ENCODE results near the gene POPDC2.

Gene POPDC2

GRCh38 chr3:119630128-119630879 is 30.1 kb downstream of the POPDC2 start:
- no peak for TF ChIP-seq CTCF (conservative IDR thresholded peaks at IDR 0.05)
- H3K27ac ChIP-seq = no peak overlapping the region

- no peak overlapping the region for H3K27ac ChIP-seq
- TF ChIP-seq CTCF (conservative IDR thresholded peaks at IDR 0.05) = no peak
These were observed 31.5 kb downstream of the POPDC2 start for GRCh38 chr3:119628816-119629445.

- H3K27ac ChIP-seq = no peak overlapping the region
- no peak for TF ChIP-seq CTCF (conservative IDR thresholded peaks at IDR 0.05)
These were observed 32.0 kb downstream of the POPDC2 start for GRCh38 chr3:119628390-119628789.

- no peak for TF ChIP-seq CTCF (conservative IDR thresholded peaks at IDR 0.05)
- no peak overlapping the region for H3K27ac ChIP-seq
These were observed 32.9 kb downstream of the POPDC2 start for GRCh38 chr3:119627461-119627860.

GRCh38 chr3:119626196-119626595 is 34.2 kb downstream of the POPDC2 start:
- TF ChIP-seq CTCF (conservative IDR thresholded peaks at IDR 0.05) = no peak
- H3K27ac ChIP-seq = no peak overlapping the region

GRCh38 chr3:119625451-119626153 is 34.8 kb downstream of the POPDC2 start:
- no peak overlapping the region for H3K27ac ChIP-seq
- TF ChIP-seq CTCF (conservative IDR thresholded peaks at IDR 0.05) = no peak

GRCh38 chr3:119624002-119624720 is 36.2 kb downstream of the POPDC2 start:
- no peak for TF ChIP-seq CTCF (conservative IDR thresholded peaks at IDR 0.05)

More at GRCh38 chr3:119624002-119624720, 36.2 kb downstream of the POPDC2 start:
- no peak overlapping the region for H3K27ac ChIP-seq
